Measurements from ENCODE around the gene TRIM61. TPM values are rescaled to one million over a fixed set of nuclear protein-coding genes. Genes with fewer than 3 reads are reported as not detected.
"Not testable (repeated sequence)": the region's sequence is repeated elsewhere in the genome, so short reads cannot be mapped to it uniquely, and the experiment has no call there.

TRIM61 gene
- total RNA-seq, 1 experiment from 2014 or later: 0.45 TPM

DNA sequence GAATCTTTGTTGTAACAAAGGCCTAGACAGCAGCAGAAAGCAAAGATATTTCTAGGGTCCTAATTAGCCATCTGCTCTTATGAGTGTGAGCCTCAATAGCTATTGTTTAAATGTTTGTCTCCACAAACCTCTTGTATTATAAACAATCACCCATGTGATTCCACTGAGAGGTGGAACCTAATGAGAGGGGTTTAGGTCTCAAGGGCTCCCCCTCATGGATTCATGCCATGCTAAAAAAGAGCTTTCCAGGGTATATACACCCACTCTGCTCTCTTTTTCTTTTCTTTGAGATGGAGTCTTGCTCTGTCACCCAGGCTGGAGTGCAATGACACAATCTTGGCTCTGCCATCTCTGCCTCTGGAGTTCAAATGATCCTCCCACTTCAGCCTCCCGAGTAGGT lies 42.1 kb downstream of the TRIM61 start:
- no peaks in the 10 kb centered on the region for H3K9me3 Mint-ChIP-seq (ENCODE audit: low read depth, unreplicated experiment)
- peak; percentile 4 for DNase-seq
- intact Hi-C loops (cut with micrococcal nuclease; ENCODE audit: unreplicated experiment): loop anchor here (10.0 kb wide), 1 partner anchor 161 kb away; no protein-coding TSS in a partner anchor
- TF ChIP-seq, protein P1, sequence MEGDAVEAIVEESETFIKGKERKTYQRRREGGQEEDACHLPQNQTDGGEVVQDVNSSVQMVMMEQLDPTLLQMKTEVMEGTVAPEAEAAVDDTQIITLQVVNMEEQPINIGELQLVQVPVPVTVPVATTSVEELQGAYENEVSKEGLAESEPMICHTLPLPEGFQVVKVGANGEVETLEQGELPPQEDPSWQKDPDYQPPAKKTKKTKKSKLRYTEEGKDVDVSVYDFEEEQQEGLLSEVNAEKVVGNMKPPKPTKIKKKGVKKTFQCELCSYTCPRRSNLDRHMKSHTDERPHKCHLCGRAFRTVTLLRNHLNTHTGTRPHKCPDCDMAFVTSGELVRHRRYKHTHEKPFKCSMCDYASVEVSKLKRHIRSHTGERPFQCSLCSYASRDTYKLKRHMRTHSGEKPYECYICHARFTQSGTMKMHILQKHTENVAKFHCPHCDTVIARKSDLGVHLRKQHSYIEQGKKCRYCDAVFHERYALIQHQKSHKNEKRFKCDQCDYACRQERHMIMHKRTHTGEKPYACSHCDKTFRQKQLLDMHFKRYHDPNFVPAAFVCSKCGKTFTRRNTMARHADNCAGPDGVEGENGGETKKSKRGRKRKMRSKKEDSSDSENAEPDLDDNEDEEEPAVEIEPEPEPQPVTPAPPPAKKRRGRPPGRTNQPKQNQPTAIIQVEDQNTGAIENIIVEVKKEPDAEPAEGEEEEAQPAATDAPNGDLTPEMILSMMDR (IDR thresholded peaks at IDR 0.05; ENCODE audit: unreplicated experiment): no peak
- BruUV-seq (replicated peaks): no TSS peak
- CTCF ChIA-PET: interaction anchor here (0.9 kb wide), 1 partner anchor 12 kb away, joined by 3 read pairs; no protein-coding TSS in a partner anchor
- H3K4me1 Mint-ChIP-seq (ENCODE audit: low read depth, unreplicated experiment): no peaks in the 10 kb centered on the region
- no peak overlapping the region for H3K4me3 Mint-ChIP-seq (ENCODE audit: low read depth, unreplicated experiment)
- H3K36me3 Mint-ChIP-seq (ENCODE audit: insufficient read depth, unreplicated experiment): no peaks in the 10 kb centered on the region
- no peaks in the 10 kb centered on the region for H3K27me3 Mint-ChIP-seq (ENCODE audit: unreplicated experiment)
- H3K27ac Mint-ChIP-seq (ENCODE audit: unreplicated experiment): no peak overlapping the region

DNA sequence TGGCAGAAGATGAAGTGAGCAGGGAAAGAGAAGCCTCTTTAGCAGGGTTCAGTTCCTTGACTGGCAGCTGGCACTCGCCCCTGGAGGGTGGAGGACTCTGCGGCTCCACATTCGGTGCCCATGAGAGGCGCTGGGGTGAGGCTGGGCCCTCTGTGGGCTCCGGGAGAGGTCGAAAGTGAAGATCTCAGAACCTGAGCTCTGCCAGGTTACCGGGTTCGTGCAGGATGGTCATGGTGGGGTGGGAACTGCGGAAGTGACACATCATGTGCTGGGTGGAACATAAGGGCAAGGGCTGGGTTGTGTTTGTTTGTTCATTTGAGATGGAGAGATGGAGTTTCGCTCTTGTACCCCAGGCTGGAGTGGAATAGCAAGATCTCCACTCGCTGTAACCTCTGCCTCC lies 44.2 kb downstream of the TRIM61 start:
- no peaks in the 10 kb centered on the region for H3K4me1 Mint-ChIP-seq (ENCODE audit: low read depth, unreplicated experiment)
- DNase-seq: no peak
- H3K4me3 Mint-ChIP-seq (ENCODE audit: low read depth, unreplicated experiment): no peak overlapping the region
- no peaks in the 10 kb centered on the region for H3K36me3 Mint-ChIP-seq (ENCODE audit: insufficient read depth, unreplicated experiment)
- no peaks in the 10 kb centered on the region for H3K9me3 Mint-ChIP-seq (ENCODE audit: low read depth, unreplicated experiment)
- no peak overlapping the region for H3K27ac Mint-ChIP-seq (ENCODE audit: unreplicated experiment)
- TF ChIP-seq, protein P1 (IDR thresholded peaks at IDR 0.05; ENCODE audit: unreplicated experiment): no peak
- no TSS peak for BruUV-seq (replicated peaks)
- intact Hi-C loops (cut with micrococcal nuclease; ENCODE audit: unreplicated experiment): loop anchor here (10.0 kb wide), 1 partner anchor 158 kb away; no protein-coding TSS in a partner anchor
- CTCF ChIA-PET: no interaction called here
- H3K27me3 Mint-ChIP-seq (ENCODE audit: unreplicated experiment): no peaks in the 10 kb centered on the region

DNA sequence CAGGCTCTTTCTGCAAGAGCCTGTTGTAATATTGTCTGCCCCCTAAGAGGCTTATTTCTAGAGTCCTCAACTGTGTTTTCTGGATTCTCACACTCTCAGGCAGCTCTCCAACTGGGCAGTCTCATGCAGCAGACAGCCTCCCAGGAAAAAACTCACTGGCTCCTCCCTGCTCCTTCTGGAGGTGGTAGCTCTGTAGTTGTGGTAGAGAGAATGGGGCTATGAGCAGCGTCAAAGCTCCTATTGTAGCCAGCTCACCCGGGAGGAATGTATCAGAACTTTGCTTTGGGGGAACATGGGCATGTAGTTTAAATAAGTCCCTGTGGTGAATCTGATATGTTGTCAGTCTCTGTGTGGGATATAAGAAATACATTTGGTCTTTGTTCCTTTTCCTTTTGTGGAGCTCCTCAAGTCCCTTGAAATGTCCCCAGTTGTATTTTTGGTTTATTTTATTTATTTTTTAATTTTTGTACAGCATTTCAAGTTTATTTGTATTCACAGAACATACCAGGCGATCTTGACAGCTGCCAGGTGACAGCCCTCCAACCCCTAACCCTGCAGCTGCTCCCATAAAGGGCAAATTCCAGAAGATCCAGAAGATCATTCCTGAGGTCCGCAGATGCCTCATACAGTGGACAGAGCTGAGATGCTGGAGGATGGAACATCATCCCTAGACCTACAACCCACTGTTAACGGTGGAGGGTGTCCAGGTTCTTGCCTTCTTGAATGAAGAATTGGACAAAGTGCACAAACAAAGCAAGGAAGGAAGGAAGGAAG lies 45.7 kb downstream of the TRIM61 start:
- Mint-ChIP-seq H3K27ac (ENCODE audit: unreplicated experiment) (no peak overlapping the region), H3K4me3 (ENCODE audit: low read depth, unreplicated experiment) (no peak overlapping the region), H3K36me3 (ENCODE audit: insufficient read depth, unreplicated experiment) (no peaks in the 10 kb centered on the region), H3K4me1 (ENCODE audit: low read depth, unreplicated experiment) (no peaks in the 10 kb centered on the region), H3K27me3 (ENCODE audit: unreplicated experiment) (no peaks in the 10 kb centered on the region), H3K9me3 (ENCODE audit: low read depth, unreplicated experiment) (no peaks in the 10 kb centered on the region)
- no peak for DNase-seq
- TF ChIP-seq, protein P1 (IDR thresholded peaks at IDR 0.05; ENCODE audit: unreplicated experiment): no peak
- intact Hi-C loops (cut with micrococcal nuclease; ENCODE audit: unreplicated experiment): loop anchor here (10.0 kb wide), 1 partner anchor 157 kb away; no protein-coding TSS in a partner anchor
- CTCF ChIA-PET: no interaction called here
- no TSS peak for BruUV-seq (replicated peaks)

DNA sequence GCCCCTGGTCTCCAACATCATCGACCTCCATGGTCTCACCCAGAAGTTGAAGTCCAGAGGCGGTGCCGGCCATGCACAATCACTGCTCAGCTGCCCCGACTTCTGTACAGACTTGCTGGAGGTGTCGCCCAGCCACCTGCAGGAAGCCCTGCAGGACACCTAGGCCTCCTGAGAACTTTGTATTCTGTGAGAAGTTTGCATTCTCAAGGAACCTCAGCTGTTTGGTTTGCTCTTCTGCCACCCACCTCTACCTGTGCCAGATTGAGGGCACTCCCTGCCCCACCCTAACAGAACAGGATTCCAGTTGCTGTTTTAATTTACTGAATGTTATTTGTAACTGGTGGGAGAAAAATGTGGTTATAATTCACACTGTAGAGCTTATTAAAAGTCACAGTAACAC lies 46.8 kb downstream of the TRIM61 start:
- CTCF ChIA-PET: no interaction called here
- BruUV-seq (replicated peaks): no TSS peak
- Mint-ChIP-seq H3K4me1 (ENCODE audit: low read depth, unreplicated experiment) (no peaks in the 10 kb centered on the region), H3K27ac (ENCODE audit: unreplicated experiment) (no peak overlapping the region), H3K9me3 (ENCODE audit: low read depth, unreplicated experiment) (no peaks in the 10 kb centered on the region), H3K4me3 (ENCODE audit: low read depth, unreplicated experiment) (no peak overlapping the region), H3K27me3 (ENCODE audit: unreplicated experiment) (no peaks in the 10 kb centered on the region), H3K36me3 (ENCODE audit: insufficient read depth, unreplicated experiment) (no peaks in the 10 kb centered on the region)
- intact Hi-C loops (cut with micrococcal nuclease; ENCODE audit: unreplicated experiment): loop anchor here (10.0 kb wide), 1 partner anchor 156 kb away; no protein-coding TSS in a partner anchor
- DNase-seq: no peak
- TF ChIP-seq, protein P1 (IDR thresholded peaks at IDR 0.05; ENCODE audit: unreplicated experiment): no peak

DNA sequence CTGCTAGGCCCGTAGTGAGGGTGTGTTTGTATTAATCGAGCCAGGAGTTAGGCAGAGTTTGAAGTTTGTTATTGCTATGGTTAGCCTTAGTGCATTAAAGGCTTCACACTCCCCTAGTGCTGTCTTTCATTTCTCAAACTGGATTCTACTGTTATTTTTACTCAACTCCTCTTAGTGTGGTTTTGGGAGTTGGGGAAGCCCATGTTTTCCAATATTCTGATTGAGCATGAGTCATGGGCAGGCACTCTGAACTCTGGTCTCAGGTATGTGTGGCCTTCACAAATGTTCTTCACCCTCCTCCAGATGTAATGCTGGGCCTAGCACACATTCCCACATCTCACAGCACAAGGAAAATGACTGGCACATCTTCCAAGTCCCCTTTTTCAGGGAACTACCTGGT lies 50.4 kb downstream of the TRIM61 start:
- CTCF ChIA-PET; H3K27me3 Mint-ChIP-seq (ENCODE audit: unreplicated experiment); intact Hi-C loops (cut with micrococcal nuclease; ENCODE audit: unreplicated experiment); H3K27ac Mint-ChIP-seq (ENCODE audit: unreplicated experiment); BruUV-seq (replicated peaks); H3K9me3 Mint-ChIP-seq (ENCODE audit: low read depth, unreplicated experiment); H3K4me3 Mint-ChIP-seq (ENCODE audit: low read depth, unreplicated experiment); DNase-seq; H3K4me1 Mint-ChIP-seq (ENCODE audit: low read depth, unreplicated experiment); H3K36me3 Mint-ChIP-seq (ENCODE audit: insufficient read depth, unreplicated experiment): not testable (repeated sequence)

Data from Calu3 (cell line).